GM21737 (cell line): ENCODE data around the gene KLK13.

ENCODE experiments used
- ATAC-seq: cut with Tn5 transposase; IDR thresholded peaks from one replicate; pipeline ENCODE4 v1.9.1; 2021; ENCODE audit warnings: mild to moderate bottlenecking, moderate library complexity; ENCODE audit not compliant: unreplicated experiment

Gene KLK13

GRCh38 chr19:51064534-51065220 is at the start of gene KLK13:
KLK13 (minus strand) TSS chr19:51065092; CDS start chr19:51065067, 25 bp downstream.
- no peak for ATAC-seq

GRCh38 chr19:51114087-51114729 is 49.3 kb upstream of the KLK13 start:
- no peak for ATAC-seq

GRCh38 chr19:51111606-51112005 is 46.7 kb upstream of the KLK13 start:
- no peak for ATAC-seq

GRCh38 chr19:51110666-51110971 is 45.7 kb upstream of the KLK13 start:
- ATAC-seq: no peak

GRCh38 chr19:51108805-51109146 is 43.9 kb upstream of the KLK13 start:
- peak; percentile 21 for ATAC-seq

GRCh38 chr19:51108066-51108804 is 43.3 kb upstream of the KLK13 start, which contains the start of gene CTU1:
CTU1 (minus strand) TSS chr19:51108409; CDS start chr19:51104569, 3,840 bp downstream.
- peak; percentile 94 for ATAC-seq

GRCh38 chr19:51107406-51108065 is 42.6 kb upstream of the KLK13 start:
- ATAC-seq: no peak

GRCh38 chr19:51103926-51104341 is 39.0 kb upstream of the KLK13 start:
- ATAC-seq: no peak

GRCh38 chr19:51102991-51103390 is 38.1 kb upstream of the KLK13 start:
- no peak for ATAC-seq

- no peak for ATAC-seq
These were observed 36.4 kb upstream of the KLK13 start for GRCh38 chr19:51101171-51101865.

- ATAC-seq: no peak
These were observed 35.7 kb upstream of the KLK13 start for GRCh38 chr19:51100601-51101000.

- ATAC-seq: no peak
These were observed 34.1 kb upstream of the KLK13 start for GRCh38 chr19:51099047-51099382.

GRCh38 chr19:51098365-51099046 is 33.6 kb upstream of the KLK13 start:
- ATAC-seq: no peak

GRCh38 chr19:51097796-51098195 is 32.9 kb upstream of the KLK13 start:
- no peak for ATAC-seq

GRCh38 chr19:51097166-51097738 is 32.4 kb upstream of the KLK13 start:
- ATAC-seq: no peak

- ATAC-seq: no peak
These were observed 31.7 kb upstream of the KLK13 start for GRCh38 chr19:51096473-51097165.

GRCh38 chr19:51094696-51095279 is 29.9 kb upstream of the KLK13 start:
- ATAC-seq: no peak

GRCh38 chr19:51093510-51094345 is 28.8 kb upstream of the KLK13 start:
- ATAC-seq: no peak
